SK-N-MC (cell line): ENCODE results near the gene ECEL1.

Experiments used
- DNase-seq: peaks from one replicate; pipeline ENCODE4 v3.0.0-alpha.2; 2011; ENCODE audit warnings: low read depth, low spot score
- H3K27ac ChIP-seq: fragments of 200-600 bp; sonication (generic); 2 replicates; pipeline ENCODE4 v1.5.1; 2016; ENCODE audit warnings: mixed run types
- H3K36me3 ChIP-seq: fragments of 200-600 bp; sonication (generic); 2 replicates; pipeline ENCODE4 v1.6.1; 2017; ENCODE audit warnings: antibody characterized with exemption, low read length, mixed read lengths; ENCODE audit not compliant: insufficient read depth
- H3K4me3 ChIP-seq: fragments of 200-600 bp; sonication (generic); 2 replicates; pipeline ENCODE4 v1.5.1; 2016
- H3K9ac ChIP-seq: fragments of 200-600 bp; sonication (generic); 2 replicates; pipeline ENCODE4 v1.8.0; 2017; ENCODE audit warnings: mixed run types, mixed read lengths; ENCODE audit not compliant: insufficient read length
- H3K9me3 ChIP-seq: fragments of 200-600 bp; sonication (generic); 2 replicates; pipeline ENCODE4 v1.6.1; 2017; ENCODE audit warnings: low read depth, mild to moderate bottlenecking, antibody characterized with exemption, low read length, moderate library complexity, mixed read lengths
- EZH2 ChIP-seq: fragments of 200-600 bp; sonication (generic); IDR thresholded peaks from one replicate; pipeline ENCODE4 v1.6.1; 2017; ENCODE audit warnings: antibody characterized with exemption
- FOXP2 ChIP-seq: optimal IDR thresholded peaks from 2 replicates; pipeline ENCODE3; 2011; ENCODE audit warnings: mild to moderate bottlenecking, moderate library complexity; ENCODE audit not compliant: insufficient read depth; ENCODE audit errors: extremely low read length, control extremely low read depth
- POLR2AphosphoS5 ChIP-seq: IDR thresholded peaks from 2 replicates; pipeline ENCODE4 v1.6.1; 2012; ENCODE audit warnings: mild to moderate bottlenecking, low read depth, low read length, borderline replicate concordance

Gene ECEL1

GRCh38 chr2:232464544-232464885 lies 23.1 kb downstream of the ECEL1 start:
- Histone ChIP-seq H3K4me3 (no peak overlapping the region), H3K27ac (no peak overlapping the region), H3K36me3 (no peaks in the 10 kb centered on the region), H3K9ac (no peak overlapping the region), H3K9me3 (no peaks in the 10 kb centered on the region)
- TF ChIP-seq FOXP2 (no peak), EZH2 (no peak), POLR2AphosphoS5 (no peak)
- no peak for DNase-seq

GRCh38 chr2:232463701-232464543 lies 23.7 kb downstream of the ECEL1 start:
- no peak overlapping the region for H3K4me3 ChIP-seq
- DNase-seq, result no peak
- H3K9ac ChIP-seq, result no peak overlapping the region
- no peak for TF ChIP-seq EZH2
- TF ChIP-seq FOXP2, result no peak
- TF ChIP-seq POLR2AphosphoS5, result no peak
- H3K27ac ChIP-seq, result no peak overlapping the region
- no peaks in the 10 kb centered on the region for H3K9me3 ChIP-seq
- H3K36me3 ChIP-seq, result no peaks in the 10 kb centered on the region

DNA sequence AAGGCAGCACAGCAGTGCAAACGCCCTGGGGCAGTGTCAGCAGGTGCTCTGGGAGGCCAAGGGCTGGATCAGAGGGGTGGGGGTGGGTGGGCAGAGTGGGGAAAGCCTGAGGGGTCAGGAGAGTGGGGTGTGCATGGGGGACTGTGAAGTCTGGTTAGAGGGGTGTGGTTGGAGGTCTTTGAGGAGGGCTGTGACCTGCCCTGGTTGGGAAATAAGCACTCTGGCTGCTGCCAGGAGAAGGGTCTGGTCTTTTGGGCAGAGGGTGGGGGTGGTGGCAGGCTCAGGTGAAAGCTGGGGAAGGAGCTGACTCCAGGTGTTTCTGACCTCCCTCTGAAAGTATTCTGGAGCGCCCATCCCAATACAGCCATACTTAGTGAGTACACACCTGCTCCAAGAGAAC lies 27.5 kb downstream of the ECEL1 start:
- Histone ChIP-seq H3K9ac (no peak overlapping the region), H3K27ac (no peak overlapping the region), H3K36me3 (no peaks in the 10 kb centered on the region), H3K4me3 (no peak overlapping the region), H3K9me3 (no peaks in the 10 kb centered on the region)
- no peak for DNase-seq
- no peak for TF ChIP-seq EZH2
- TF ChIP-seq FOXP2, result no peak
- TF ChIP-seq POLR2AphosphoS5, result no peak

GRCh38 chr2:232459419-232460035 lies 28.1 kb downstream of the ECEL1 start:
- DNase-seq, result no peak
- H3K36me3 ChIP-seq, result no peaks in the 10 kb centered on the region
- no peak overlapping the region for H3K9ac ChIP-seq
- no peak overlapping the region for H3K4me3 ChIP-seq
- H3K9me3 ChIP-seq, result no peaks in the 10 kb centered on the region
- no peak for TF ChIP-seq FOXP2
- TF ChIP-seq EZH2, result no peak
- no peak for TF ChIP-seq POLR2AphosphoS5
- H3K27ac ChIP-seq, result no peak overlapping the region

GRCh38 chr2:232458661-232459418 lies 28.8 kb downstream of the ECEL1 start:
- TF ChIP-seq FOXP2 (no peak), POLR2AphosphoS5 (no peak), EZH2 (no peak)
- Histone ChIP-seq H3K9ac (no peak overlapping the region), H3K9me3 (no peaks in the 10 kb centered on the region), H3K4me3 (no peak overlapping the region), H3K27ac (no peak overlapping the region), H3K36me3 (no peaks in the 10 kb centered on the region)
- no peak for DNase-seq

- DNase-seq, result no peak
- TF ChIP-seq POLR2AphosphoS5 (no peak), EZH2 (no peak), FOXP2 (no peak)
- Histone ChIP-seq H3K36me3 (no peaks in the 10 kb centered on the region), H3K27ac (no peak overlapping the region), H3K4me3 (no peak overlapping the region), H3K9me3 (no peaks in the 10 kb centered on the region), H3K9ac (no peak overlapping the region)
Measured at GRCh38 chr2:232458051-232458660, 29.5 kb downstream of the ECEL1 start.

DNA sequence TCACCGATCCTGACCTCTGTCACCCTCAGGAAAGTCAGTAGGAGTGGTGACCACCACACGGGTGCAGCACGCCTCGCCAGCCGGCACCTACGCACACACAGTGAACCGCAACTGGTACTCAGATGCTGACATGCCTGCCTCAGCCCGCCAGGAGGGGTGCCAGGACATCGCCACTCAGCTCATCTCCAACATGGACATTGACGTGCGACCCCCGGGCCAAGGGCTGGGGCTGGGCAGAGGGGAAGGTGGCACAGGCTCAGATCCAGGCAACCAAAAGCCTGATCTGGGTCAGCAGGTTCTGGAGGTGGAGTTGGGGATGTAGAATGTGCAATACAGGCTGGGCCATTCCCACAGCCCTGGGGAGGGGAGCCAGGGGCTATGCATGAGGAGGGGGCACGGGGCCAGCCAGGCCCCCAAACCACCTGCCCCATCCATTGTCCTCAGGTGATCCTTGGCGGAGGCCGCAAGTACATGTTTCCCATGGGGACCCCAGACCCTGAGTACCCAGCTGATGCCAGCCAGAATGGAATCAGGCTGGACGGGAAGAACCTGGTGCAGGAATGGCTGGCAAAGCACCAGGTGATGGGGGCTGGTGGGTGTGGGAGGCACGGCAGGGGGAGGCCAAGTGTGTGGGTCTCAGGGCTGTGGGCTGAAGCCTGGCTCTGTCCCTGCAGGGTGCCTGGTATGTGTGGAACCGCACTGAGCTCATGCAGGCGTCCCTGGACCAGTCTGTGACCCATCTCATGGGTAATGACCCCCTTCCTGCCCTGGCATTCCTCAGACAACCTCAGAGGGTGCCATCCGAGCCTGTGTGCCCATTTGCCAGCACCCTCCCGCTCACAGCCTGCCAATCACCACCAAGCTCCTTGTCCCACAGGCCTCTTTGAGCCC lies 30.3 kb downstream of the ECEL1 start:
- H3K9ac ChIP-seq, result no peak overlapping the region
- DNase-seq, result no peak
- no peak overlapping the region for H3K27ac ChIP-seq
- H3K4me3 ChIP-seq, result no peak overlapping the region
- no peaks in the 10 kb centered on the region for H3K36me3 ChIP-seq
- no peaks in the 10 kb centered on the region for H3K9me3 ChIP-seq
- no peak for TF ChIP-seq POLR2AphosphoS5
